Left lobe of liver (tissue), 2 donors: ENCODE results near the gene TAS2R43. TPM values are rescaled to one million over a fixed set of nuclear protein-coding genes. Genes with fewer than 3 reads are reported as not detected.
"Not testable (repeated sequence)": the region's sequence is repeated elsewhere in the genome, so short reads cannot be mapped to it uniquely, and the experiment has no call there.

ENCODE experiments used
- ATAC-seq: fragments of 200-7000 bp; cut with Tn5 transposase; one replicate; pipeline ENCODE4 v1.9.1; 2020; ENCODE audit warnings: mild to moderate bottlenecking, moderate library complexity
- DNase-seq: peaks from one replicate; pipeline ENCODE4 v3.0.0-alpha.2; 2020; ENCODE audit warnings: low spot score
- total RNA-seq: library from RNA; stranded (reverse); gene quantifications from one replicate; pipeline ENCODE4 v1.2.1, GENCODE V29; 2021
- donor health status: DM: no; HTN: no; CAD: no; lungs with moderate emphysema.
- donor health status: DM: no; HTN: yes; CAD: no.

The TAS2R43 gene, protein sequence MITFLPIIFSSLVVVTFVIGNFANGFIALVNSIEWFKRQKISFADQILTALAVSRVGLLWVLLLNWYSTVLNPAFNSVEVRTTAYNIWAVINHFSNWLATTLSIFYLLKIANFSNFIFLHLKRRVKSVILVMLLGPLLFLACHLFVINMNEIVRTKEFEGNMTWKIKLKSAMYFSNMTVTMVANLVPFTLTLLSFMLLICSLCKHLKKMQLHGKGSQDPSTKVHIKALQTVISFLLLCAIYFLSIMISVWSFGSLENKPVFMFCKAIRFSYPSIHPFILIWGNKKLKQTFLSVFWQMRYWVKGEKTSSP
- not detected for total RNA-seq

- ATAC-seq (no peak), DNase-seq (no peak)
These were observed at the start of gene TAS2R43 for GRCh38 chr12:11092128-11092527. Gene TAS2R43 (minus strand): TSS chr12:11092313. CDS start chr12:11092229, 84 bp downstream.

DNA sequence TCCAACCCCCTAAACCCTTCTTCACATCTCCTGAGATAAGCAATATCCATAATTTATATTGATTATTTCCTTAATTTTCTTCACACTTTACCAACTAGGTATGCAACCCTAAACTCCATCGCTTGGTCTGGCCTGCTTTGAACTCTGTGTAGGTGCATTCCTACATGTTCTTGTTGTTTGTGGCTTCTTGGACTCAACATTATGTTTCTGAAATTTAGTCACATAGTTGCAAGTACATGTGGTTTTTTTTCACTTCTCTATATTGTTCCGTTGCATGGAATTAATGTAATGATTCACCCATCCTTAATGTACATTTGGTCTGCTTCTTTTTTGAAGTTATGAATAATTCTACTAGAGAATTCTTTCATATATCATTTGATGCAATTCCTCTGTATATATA, 44.0 kb upstream of the TAS2R43 start:
- no peak for DNase-seq
- no peak for ATAC-seq

DNA sequence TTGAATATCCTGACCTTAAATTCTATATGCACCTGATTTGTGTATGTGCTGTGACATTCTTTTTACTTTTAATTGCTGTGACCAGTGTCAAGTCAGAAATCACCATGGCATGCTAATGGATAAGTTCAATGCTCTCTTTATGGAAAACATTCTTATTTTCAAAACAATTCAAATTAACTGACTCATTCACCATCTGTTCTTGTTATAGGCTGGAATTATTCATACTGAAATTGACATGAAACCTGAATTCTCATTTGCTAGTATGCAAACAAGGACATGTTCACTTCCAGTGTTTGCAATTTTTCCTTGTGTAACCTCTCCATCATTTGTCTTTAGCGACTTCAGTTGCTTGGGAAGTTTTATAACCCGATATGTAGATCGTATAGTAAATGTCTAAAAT, 42.2 kb upstream of the TAS2R43 start, which contains the start of gene TAS2R30:
TAS2R30 (minus strand) TSS at position 340 of the 400 bp plus-strand sequence. CDS start 400 bp downstream, outside the sequence.
- no peak for ATAC-seq
- DNase-seq, result no peak

DNA sequence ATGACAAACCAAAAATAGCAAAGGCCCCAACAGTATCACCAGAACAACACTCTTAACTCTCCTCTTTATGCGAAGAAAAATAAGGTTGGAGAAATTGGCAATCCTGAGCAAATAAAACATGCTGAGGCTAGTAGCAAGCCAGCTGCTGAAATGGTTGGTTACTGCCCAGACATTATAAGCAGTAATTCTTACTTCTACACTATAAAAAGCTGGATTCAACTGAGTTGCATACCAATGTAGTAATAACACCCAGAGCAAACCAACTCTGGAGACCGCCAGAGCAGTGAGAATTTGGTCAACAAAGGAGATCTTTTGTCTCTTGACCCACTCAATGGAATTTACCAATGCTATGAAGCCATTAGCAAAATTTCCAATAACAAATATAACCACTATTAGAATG, 41.7 kb upstream of the TAS2R43 start:
- DNase-seq, result no peak
- no peak for ATAC-seq

GRCh38 chr12:11133162-11133561, 41.0 kb upstream of the TAS2R43 start:
- DNase-seq, result no peak
- no peak for ATAC-seq

- no peak for ATAC-seq
- DNase-seq, result no peak
These were observed 38.9 kb upstream of the TAS2R43 start for GRCh38 chr12:11130999-11131398.

GRCh38 chr12:11130382-11130781, 38.3 kb upstream of the TAS2R43 start:
- DNase-seq, result no peak
- no peak for ATAC-seq

GRCh38 chr12:11114130-11114529, 22.0 kb upstream of the TAS2R43 start:
- DNase-seq, ATAC-seq: not testable (repeated sequence)

DNA sequence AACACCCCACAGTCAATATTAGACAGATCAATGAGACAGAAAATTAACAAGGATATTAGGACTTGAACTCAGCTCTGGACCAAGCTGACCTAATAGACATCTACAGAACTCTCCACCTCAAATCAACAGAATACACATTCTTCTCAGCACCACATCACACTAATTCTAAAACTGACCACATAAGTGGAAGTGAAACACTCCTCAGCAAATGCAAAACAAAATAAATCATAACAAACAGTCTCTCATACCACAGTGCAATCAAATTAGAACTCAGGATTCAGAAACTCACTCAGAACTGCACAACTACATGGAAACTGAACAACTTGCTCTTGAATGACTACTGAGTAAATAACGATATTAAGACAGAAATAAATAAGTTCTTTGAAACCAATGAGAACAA, 19.1 kb upstream of the TAS2R43 start:
- not testable (repeated sequence) for ATAC-seq, DNase-seq

DNA sequence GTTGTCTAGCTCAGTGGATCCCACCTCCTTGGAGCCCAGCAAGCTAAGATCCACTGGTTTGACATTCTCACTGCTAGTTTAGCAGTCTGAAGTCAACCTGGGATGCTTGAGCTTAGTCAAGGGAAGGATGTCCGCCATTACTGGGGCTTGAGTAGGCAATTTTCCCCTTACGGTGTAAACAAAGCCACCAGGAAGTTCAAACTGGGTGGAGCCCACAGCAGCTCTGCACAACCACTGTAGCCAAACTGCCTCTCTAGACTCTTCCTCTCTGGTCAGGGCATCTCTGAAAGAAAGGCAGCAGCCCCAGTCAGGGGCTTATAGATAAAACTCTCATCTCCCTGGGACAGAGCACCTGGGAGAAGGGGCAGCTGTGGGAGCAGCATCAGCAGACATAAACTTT, 16.7 kb upstream of the TAS2R43 start:
- DNase-seq (no peak), ATAC-seq (no peak)

DNA sequence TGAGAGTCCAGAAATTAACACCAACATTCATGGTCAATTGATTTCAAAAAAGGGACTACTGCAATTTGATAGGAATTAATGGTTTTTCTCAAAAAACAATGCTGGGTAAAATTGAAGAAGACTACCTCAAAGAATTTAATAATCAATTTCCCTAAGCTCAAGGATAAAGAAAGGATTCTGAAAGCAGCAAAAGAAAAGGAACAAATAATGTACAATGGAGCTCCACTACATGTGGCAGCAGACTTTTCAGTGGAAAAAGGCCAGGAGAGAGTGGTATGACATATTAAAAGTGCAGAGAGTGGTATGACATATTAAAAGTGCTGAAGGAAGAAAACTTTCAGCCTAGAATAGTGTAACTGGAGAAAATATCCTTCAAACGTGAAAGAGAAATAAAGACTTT, 15.6 kb upstream of the TAS2R43 start:
- DNase-seq (no peak), ATAC-seq (no peak)

GRCh38 chr12:11106288-11106687, 14.2 kb upstream of the TAS2R43 start:
- ATAC-seq (peak; percentile 60), DNase-seq (no peak)

DNA sequence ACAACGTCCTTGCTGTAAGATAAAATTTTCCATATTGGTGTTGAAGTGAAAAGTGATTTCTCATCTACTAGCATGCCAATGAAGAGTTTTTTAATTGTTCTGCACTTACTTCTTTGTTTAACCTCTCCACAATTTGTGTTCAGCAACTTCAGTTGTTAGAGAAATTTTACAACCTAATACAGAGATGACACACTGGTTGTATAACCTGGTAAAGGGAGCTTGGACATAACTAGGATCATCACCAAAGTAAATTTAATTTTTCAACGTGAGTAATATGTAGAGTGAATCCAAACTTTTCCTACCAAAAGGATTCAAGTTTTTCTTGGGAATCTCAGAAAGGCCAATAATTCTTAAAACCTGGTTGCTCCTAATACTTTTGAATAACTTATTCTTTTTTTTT, 13.4 kb upstream of the TAS2R43 start:
- ATAC-seq (peak; percentile 61), DNase-seq (no peak)

- ATAC-seq, DNase-seq: not testable (repeated sequence)
These were observed 2.8 kb upstream of the TAS2R43 start for GRCh38 chr12:11094910-11095309.

DNA sequence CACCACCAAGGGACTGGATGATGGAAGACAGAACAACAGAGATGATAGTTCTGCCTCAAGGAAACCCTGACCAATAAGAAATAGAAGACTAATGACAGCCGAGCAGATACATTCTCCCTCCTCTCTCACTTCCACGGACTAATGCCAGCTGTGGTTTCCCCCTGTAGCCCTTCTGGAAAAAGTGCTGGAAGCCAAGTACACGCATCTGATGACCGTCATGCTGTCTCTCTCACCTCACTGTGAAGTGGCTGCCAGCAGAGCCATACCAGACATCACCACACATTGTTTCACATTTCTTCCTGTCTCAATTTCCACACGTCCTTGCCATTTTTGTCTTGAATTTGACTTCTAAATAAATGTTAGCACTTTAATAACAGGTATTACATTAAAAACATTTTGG, 2.9 kb downstream of the TAS2R43 start:
- DNase-seq (no peak), ATAC-seq (no peak)

GRCh38 chr12:11085419-11085818, 6.7 kb downstream of the TAS2R43 start:
- DNase-seq (no peak), ATAC-seq (no peak)

DNA sequence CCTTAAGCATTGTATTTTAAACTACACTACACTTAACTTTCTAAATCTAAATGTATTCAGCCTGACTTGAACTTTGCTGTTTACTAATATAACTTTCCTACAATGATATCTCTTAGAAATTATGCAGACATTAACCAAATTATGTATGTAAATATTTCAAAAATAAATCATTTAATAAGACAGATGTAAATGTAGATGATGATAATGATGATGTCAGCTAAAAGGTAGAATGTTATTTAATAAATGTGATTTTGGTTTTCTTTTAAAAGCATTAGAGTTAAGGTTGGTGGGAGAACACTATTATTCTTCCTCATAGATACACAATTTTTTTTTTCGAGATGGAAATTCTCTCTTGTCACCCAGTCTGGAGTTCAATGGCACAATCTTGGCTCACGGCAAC, 10.1 kb downstream of the TAS2R43 start:
- ATAC-seq (no peak), DNase-seq (no peak)

DNA sequence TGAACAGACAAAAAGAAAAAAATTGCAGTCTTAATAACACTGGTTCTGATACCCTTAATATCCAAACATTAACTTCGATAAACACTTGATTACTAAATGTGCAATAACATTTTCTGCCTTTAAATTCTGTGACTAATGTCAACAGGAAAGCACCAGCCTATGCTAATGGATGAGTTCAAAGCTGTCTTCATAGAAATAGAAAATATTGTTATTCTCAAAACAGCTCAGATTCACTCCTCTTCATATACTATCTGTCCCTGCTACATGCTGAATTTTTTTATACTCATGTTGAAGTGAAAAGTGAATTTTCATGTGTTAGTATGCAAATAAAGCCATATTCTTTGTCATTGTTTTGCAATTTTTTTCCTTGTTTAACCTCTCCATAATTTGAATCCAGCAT, 13.9 kb downstream of the TAS2R43 start:
- ATAC-seq, result no peak
- no peak for DNase-seq

GRCh38 chr12:11075642-11076041, 16.5 kb downstream of the TAS2R43 start:
- no peak for DNase-seq
- ATAC-seq, result no peak

GRCh38 chr12:11071414-11071813, 20.7 kb downstream of the TAS2R43 start:
- ATAC-seq, result no peak

GRCh38 chr12:11070999-11071398, 21.1 kb downstream of the TAS2R43 start:
- DNase-seq, result no peak
- no peak for ATAC-seq

More at GRCh38 chr12:11071414-11071813, 20.7 kb downstream of the TAS2R43 start:
- DNase-seq, result no peak

GRCh38 chr12:11069854-11070365, 22.2 kb downstream of the TAS2R43 start:
- no peak for ATAC-seq
- DNase-seq, result no peak

DNA sequence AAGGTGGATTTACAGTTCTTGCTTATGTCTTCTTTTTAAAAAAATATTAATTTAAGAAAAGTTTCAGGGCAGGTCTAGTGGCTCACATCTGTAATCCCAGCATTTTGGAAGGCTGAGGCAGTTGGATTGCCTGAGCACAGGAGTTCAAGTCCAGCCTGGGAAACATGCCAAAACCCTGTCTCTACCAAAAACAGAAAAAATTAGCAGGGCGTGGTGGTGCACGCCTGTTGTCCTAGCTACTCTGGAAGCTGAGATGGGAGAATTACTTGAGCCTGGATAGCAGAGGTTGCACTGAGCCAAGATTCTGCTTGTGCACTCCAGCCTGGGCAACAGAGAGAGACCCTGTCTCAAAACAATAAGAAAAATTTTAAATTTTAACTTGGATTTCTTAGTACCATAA, 24.6 kb downstream of the TAS2R43 start:
- ATAC-seq (peak; percentile 83), DNase-seq (peak; percentile 47)
